ENCODE results near the gene PCCA. TPM values are rescaled to one million over a fixed set of nuclear protein-coding genes. Genes with fewer than 3 reads are reported as not detected.

The PCCA gene
- total and polyA plus RNA-seq, 4 donors = 30.1 to 160 (median 76.3) TPM

- 88% methylated on average over 9 of the region's 9 CpGs for WGBS
- Histone ChIP-seq H3K9ac (ENCODE audit: low read depth in 1 of 2, low read length in 2 of 2) (no peak overlapping the region), H3K36me3 (ENCODE audit: control insufficient read depth in 4 of 4, insufficient read depth in 3 of 4, low read depth in 1 of 4, low read length in 3 of 4) (peaks cover 4 to 15% (median 14%) of the 10 kb centered on the region in 4 donors), H3K4me3 (ENCODE audit: low read depth in 1 of 3, low read length in 3 of 3) (no peak overlapping the region), H3K9me3 (ENCODE audit: control insufficient read depth in 4 of 4, low read length in 3 of 4) (no peaks in the 10 kb centered on the region), H3K27me3 (ENCODE audit: control insufficient read depth in 4 of 4, insufficient read depth in 4 of 4, low read length in 3 of 4) (no peaks in the 10 kb centered on the region), H3K27ac (ENCODE audit: low read depth in 1 of 2, low read length in 2 of 2) (no peak overlapping the region), H3K4me1 (ENCODE audit: control insufficient read depth in 4 of 4, insufficient read depth in 4 of 4, low read length in 3 of 4) (no peaks in the 10 kb centered on the region)
- no peak for DNase-seq (ENCODE audit: low spot score)
- TF ChIP-seq REST (IDR thresholded peaks at IDR 0.05) (no peak), NR2F2 (IDR thresholded peaks at IDR 0.05) (no peak), RAD21 (IDR thresholded peaks at IDR 0.05) (no peak), ZBTB33 (IDR thresholded peaks at IDR 0.05) (no peak)
Observed at GRCh38 chr13:100336795-100337516, 248.1 kb downstream of the PCCA start.

GRCh38 chr13:100338275-100338674 is 249.4 kb downstream of the PCCA start:
- Histone ChIP-seq H3K9me3 (ENCODE audit: control insufficient read depth in 4 of 4, low read length in 3 of 4) (no peaks in the 10 kb centered on the region), H3K4me1 (ENCODE audit: control insufficient read depth in 4 of 4, insufficient read depth in 4 of 4, low read length in 3 of 4) (no peaks in the 10 kb centered on the region), H3K9ac (ENCODE audit: low read depth in 1 of 2, low read length in 2 of 2) (no peak overlapping the region), H3K27ac (ENCODE audit: low read depth in 1 of 2, low read length in 2 of 2) (no peak overlapping the region), H3K36me3 (ENCODE audit: control insufficient read depth in 4 of 4, insufficient read depth in 3 of 4, low read depth in 1 of 4, low read length in 3 of 4) (peaks cover 5 to 18% (median 14%) of the 10 kb centered on the region in 4 donors), H3K4me3 (ENCODE audit: low read depth in 1 of 3, low read length in 3 of 3) (no peak overlapping the region), H3K27me3 (ENCODE audit: control insufficient read depth in 4 of 4, insufficient read depth in 4 of 4, low read length in 3 of 4) (no peaks in the 10 kb centered on the region)
- 99% methylated on average over 1 of the region's 1 CpG for WGBS
- no peak for DNase-seq (ENCODE audit: low spot score)
- no peak for TF ChIP-seq ZBTB33 (IDR thresholded peaks at IDR 0.05)

GRCh38 chr13:100339411-100339940 is 250.6 kb downstream of the PCCA start:
- H3K36me3 ChIP-seq (ENCODE audit: control insufficient read depth in 4 of 4, insufficient read depth in 3 of 4, low read depth in 1 of 4, low read length in 3 of 4) = peaks cover 5 to 13% (median 9%) of the 10 kb centered on the region in 4 donors
- H3K9me3 ChIP-seq (ENCODE audit: control insufficient read depth in 4 of 4, low read length in 3 of 4) = no peaks in the 10 kb centered on the region
- no peak overlapping the region for H3K9ac ChIP-seq (ENCODE audit: low read depth in 1 of 2, low read length in 2 of 2)
- no peak overlapping the region for H3K27ac ChIP-seq (ENCODE audit: low read depth in 1 of 2, low read length in 2 of 2)
- no peak for TF ChIP-seq NR2F2 (IDR thresholded peaks at IDR 0.05)
- TF ChIP-seq HNF4A (conservative IDR thresholded peaks at IDR 0.05) = no peak
- no peak for TF ChIP-seq JUND (IDR thresholded peaks at IDR 0.05)
- TF ChIP-seq RAD21 (IDR thresholded peaks at IDR 0.05) = no peak
- TF ChIP-seq TAF1 (conservative IDR thresholded peaks at IDR 0.05) = no peak
- DNase-seq (ENCODE audit: low spot score) = no peak
- H3K4me1 ChIP-seq (ENCODE audit: control insufficient read depth in 4 of 4, insufficient read depth in 4 of 4, low read length in 3 of 4) = no peaks in the 10 kb centered on the region
- no peak overlapping the region for H3K4me3 ChIP-seq (ENCODE audit: low read depth in 1 of 3, low read length in 3 of 3)
- WGBS = 97% methylated on average over 8 of the region's 8 CpGs
- no peaks in the 10 kb centered on the region for H3K27me3 ChIP-seq (ENCODE audit: control insufficient read depth in 4 of 4, insufficient read depth in 4 of 4, low read length in 3 of 4)

Measured in liver (tissue), 9 donors.